SK-N-SH treated with all-trans-retinoic acid at 6 μM for 48 hours (cell line): Measurements from ENCODE around the gene PTCD3.

ENCODE experiments used
- ATAC-seq: fragments of 200-7000 bp; cut with Tn5 transposase; 3 replicates; pipeline ENCODE4 v1.9.1; 2020; ENCODE audit warnings: mild to moderate bottlenecking, moderate library complexity
- ARNTL ChIP-seq: fragments of 450-650 bp; formaldehyde crosslinking; IDR thresholded peaks from 2 replicates; pipeline ENCODE4 v1.5.0; 2020; ENCODE audit warnings: low read depth, mild to moderate bottlenecking, moderate library complexity, borderline replicate concordance
- BACH2 ChIP-seq: fragments of 250-450 bp; sonication (Bioruptor Pico); IDR thresholded peaks from 2 replicates; pipeline ENCODE4 v1.9.0; 2021; ENCODE audit warnings: mild to moderate bottlenecking, borderline replicate concordance
- CSDC2 ChIP-seq: fragments of 250-450 bp; sonication (Bioruptor Pico); IDR thresholded peaks from 2 replicates; pipeline ENCODE4 v1.5.0; 2020; ENCODE audit warnings: mild to moderate bottlenecking, moderate library complexity
- ESRRG ChIP-seq: fragments of 250-450 bp; sonication (Bioruptor Pico); IDR thresholded peaks from 2 replicates; pipeline ENCODE4 v1.6.1; 2021; ENCODE audit warnings: mild to moderate bottlenecking
- GLIS3 ChIP-seq: fragments of 250-450 bp; sonication (Bioruptor Pico); IDR thresholded peaks from 2 replicates; pipeline ENCODE4 v1.5.0; 2020; ENCODE audit warnings: mild to moderate bottlenecking, moderate library complexity
- OSR1 ChIP-seq: fragments of 250-450 bp; sonication (Bioruptor Pico); IDR thresholded peaks from 2 replicates; pipeline ENCODE4 v1.8.0; 2022; ENCODE audit warnings: moderate library complexity, mild to moderate bottlenecking, inconsistent platforms
- PPARA ChIP-seq: fragments of 250-450 bp; sonication (Bioruptor Pico); IDR thresholded peaks from 2 replicates; pipeline ENCODE4 v1.5.0; 2020; ENCODE audit warnings: mild to moderate bottlenecking, borderline replicate concordance
- SNAI2 ChIP-seq: fragments of 250-450 bp; sonication (Bioruptor Pico); IDR thresholded peaks from 2 replicates; pipeline ENCODE4 v1.5.0; 2020; ENCODE audit warnings: mild to moderate bottlenecking, moderate library complexity
- TCF4 ChIP-seq: fragments of 250-450 bp; sonication (Bioruptor Pico); IDR thresholded peaks from 2 replicates; pipeline ENCODE4 v1.8.0; 2021; ENCODE audit warnings: mild to moderate bottlenecking, moderate library complexity, borderline replicate concordance
- TOX ChIP-seq: fragments of 250-450 bp; sonication (Bioruptor Pico); IDR thresholded peaks from 2 replicates; pipeline ENCODE4 v1.8.0; 2021; ENCODE audit warnings: mild to moderate bottlenecking, moderate library complexity, borderline replicate concordance
- TSHZ2 ChIP-seq: fragments of 250-450 bp; sonication (Bioruptor Pico); IDR thresholded peaks from 2 replicates; pipeline ENCODE4 v1.5.0; 2020; ENCODE audit warnings: mild to moderate bottlenecking, moderate library complexity
- ZC3H10 ChIP-seq: fragments of 250-450 bp; sonication (Bioruptor Pico); IDR thresholded peaks from 2 replicates; pipeline ENCODE4 v1.5.1; 2021; ENCODE audit warnings: mild to moderate bottlenecking, moderate library complexity
- ZFP3 ChIP-seq: fragments of 250-450 bp; sonication (Bioruptor Pico); IDR thresholded peaks from 2 replicates; pipeline ENCODE4 v1.5.0; 2020; ENCODE audit warnings: mild to moderate bottlenecking, moderate library complexity
- ZFP30 ChIP-seq: fragments of 450-650 bp; formaldehyde crosslinking; IDR thresholded peaks from 2 replicates; pipeline ENCODE4 v1.5.0; 2022; ENCODE audit warnings: mild to moderate bottlenecking, moderate library complexity
- ZNF70 ChIP-seq: fragments of 450-650 bp; formaldehyde crosslinking; IDR thresholded peaks from 2 replicates; pipeline ENCODE4 v1.5.0; 2020; ENCODE audit warnings: mild to moderate bottlenecking, moderate library complexity
- ZNF8 ChIP-seq: fragments of 450-650 bp; formaldehyde crosslinking; IDR thresholded peaks from 2 replicates; pipeline ENCODE4 v1.5.0; 2020; ENCODE audit warnings: mild to moderate bottlenecking, moderate library complexity
- TF ChIP-seq, protein P1 (sequence below): fragments of 250-450 bp; sonication (Bioruptor Pico); IDR thresholded peaks from 2 replicates; pipeline ENCODE4 v1.8.0; 2021; ENCODE audit warnings: low read depth, mild to moderate bottlenecking, moderate library complexity, borderline replicate concordance
- TF ChIP-seq, protein P2 (sequence below): fragments of 250-450 bp; sonication (Bioruptor Pico); IDR thresholded peaks from 2 replicates; pipeline ENCODE4 v1.5.1; 2021; ENCODE audit warnings: mild to moderate bottlenecking, moderate library complexity

The PTCD3 gene

GRCh38 chr2:86068648-86069047 is 37.4 kb upstream of the PTCD3 start:
- ATAC-seq: no peak
- no peak for TF ChIP-seq TCF4
- TF ChIP-seq ZC3H10 (CRISPR knock-in tag): no peak
- TF ChIP-seq ZFP3 (CRISPR knock-in tag): no peak
- TF ChIP-seq, protein P1, sequence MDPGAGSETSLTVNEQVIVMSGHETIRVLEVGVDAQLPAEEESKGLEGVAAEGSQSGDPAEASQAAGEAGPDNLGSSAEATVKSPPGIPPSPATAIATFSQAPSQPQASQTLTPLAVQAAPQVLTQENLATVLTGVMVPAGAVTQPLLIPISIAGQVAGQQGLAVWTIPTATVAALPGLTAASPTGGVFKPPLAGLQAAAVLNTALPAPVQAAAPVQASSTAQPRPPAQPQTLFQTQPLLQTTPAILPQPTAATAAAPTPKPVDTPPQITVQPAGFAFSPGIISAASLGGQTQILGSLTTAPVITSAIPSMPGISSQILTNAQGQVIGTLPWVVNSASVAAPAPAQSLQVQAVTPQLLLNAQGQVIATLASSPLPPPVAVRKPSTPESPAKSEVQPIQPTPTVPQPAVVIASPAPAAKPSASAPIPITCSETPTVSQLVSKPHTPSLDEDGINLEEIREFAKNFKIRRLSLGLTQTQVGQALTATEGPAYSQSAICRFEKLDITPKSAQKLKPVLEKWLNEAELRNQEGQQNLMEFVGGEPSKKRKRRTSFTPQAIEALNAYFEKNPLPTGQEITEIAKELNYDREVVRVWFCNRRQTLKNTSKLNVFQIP: no peak
- TF ChIP-seq TOX: no peak
- no peak for TF ChIP-seq ARNTL
- TF ChIP-seq, protein P2, sequence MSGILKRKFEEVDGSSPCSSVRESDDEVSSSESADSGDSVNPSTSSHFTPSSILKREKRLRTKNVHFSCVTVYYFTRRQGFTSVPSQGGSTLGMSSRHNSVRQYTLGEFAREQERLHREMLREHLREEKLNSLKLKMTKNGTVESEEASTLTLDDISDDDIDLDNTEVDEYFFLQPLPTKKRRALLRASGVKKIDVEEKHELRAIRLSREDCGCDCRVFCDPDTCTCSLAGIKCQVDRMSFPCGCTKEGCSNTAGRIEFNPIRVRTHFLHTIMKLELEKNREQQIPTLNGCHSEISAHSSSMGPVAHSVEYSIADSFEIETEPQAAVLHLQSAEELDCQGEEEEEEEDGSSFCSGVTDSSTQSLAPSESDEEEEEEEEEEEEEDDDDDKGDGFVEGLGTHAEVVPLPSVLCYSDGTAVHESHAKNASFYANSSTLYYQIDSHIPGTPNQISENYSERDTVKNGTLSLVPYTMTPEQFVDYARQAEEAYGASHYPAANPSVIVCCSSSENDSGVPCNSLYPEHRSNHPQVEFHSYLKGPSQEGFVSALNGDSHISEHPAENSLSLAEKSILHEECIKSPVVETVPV (CRISPR knock-in tag): no peak
- no peak for TF ChIP-seq TSHZ2
- TF ChIP-seq SNAI2: no peak

DNA sequence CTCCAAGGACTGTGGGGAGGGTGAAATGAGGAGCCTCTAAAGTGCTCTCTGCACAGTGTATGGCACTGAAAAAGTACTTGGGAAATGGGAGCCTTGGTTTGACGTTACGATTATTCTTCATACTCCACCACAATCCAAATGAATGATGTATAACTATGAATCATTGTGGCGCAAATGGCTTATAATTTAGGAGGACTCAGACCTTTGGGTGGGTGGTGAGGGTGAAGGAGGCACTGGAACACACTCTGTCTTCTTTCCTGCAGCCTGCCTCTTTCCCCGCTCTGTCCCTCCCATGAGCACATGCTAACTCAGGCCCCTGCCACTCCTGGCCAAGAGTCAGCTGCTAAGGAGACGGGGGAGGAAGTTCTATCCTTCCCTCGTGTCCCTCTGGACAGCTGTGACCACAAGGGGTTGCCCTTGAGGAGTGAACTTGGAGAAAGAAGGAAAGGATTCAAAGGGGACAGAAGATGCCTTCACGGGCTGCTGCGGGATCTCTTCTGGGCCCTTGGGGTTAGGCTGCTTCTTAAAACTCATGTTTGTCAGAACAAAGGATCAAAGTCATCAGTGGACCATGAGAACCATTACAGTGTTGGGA is 36.8 kb upstream of the PTCD3 start:
- no peak for ATAC-seq
- TF ChIP-seq SNAI2 (no peak), ZFP30 (no peak), PPARA (CRISPR knock-in tag) (no peak), GLIS3 (CRISPR knock-in tag) (no peak), ESRRG (CRISPR knock-in tag) (no peak), ZNF8 (CRISPR knock-in tag) (no peak), OSR1 (CRISPR knock-in tag) (no peak), TOX (no peak), ZNF70 (CRISPR knock-in tag) (no peak)
- TF ChIP-seq, protein P2 (CRISPR knock-in tag): no peak

DNA sequence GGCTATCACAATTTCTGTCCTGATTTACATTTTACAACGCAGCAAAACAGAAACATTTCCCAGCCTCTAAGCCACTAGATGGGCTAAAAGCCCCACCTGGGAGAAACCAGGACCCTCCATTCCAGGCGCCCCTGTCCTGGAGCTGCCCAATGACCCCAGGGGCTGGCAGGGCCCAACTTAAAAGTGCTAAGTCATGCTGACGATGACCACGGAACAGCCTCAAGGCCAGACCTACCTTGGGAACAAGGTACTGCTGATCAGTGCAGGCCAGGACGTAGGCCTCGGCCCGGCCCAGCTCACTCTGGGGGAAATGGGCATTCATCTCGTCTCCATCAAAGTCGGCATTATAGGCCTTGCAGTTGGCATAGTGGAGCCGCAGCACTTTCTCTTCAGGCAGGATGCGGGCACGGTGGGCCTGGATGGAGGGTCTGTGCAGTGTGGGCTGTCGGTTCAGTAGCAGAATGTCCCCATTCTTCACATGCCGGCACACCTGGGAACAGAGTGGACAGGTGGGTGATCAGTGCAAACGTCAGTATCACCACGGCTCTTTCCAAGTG is 36.2 kb upstream of the PTCD3 start:
- no peak for ATAC-seq
- TF ChIP-seq ZC3H10 (CRISPR knock-in tag) (no peak), TCF4 (no peak), TSHZ2 (no peak), OSR1 (CRISPR knock-in tag) (no peak), ZNF8 (CRISPR knock-in tag) (no peak), PPARA (CRISPR knock-in tag) (no peak), ESRRG (CRISPR knock-in tag) (no peak), CSDC2 (CRISPR knock-in tag) (no peak), BACH2 (CRISPR knock-in tag) (no peak), ZFP3 (CRISPR knock-in tag) (no peak)
- TF ChIP-seq, protein P1: no peak
